PC-3 (cell line): Measurements from ENCODE around the gene NMUR2. TPM values are rescaled to one million over a fixed set of nuclear protein-coding genes. Genes with fewer than 3 reads are reported as not detected.
A peak's percentile ranks its signal among the peaks of the same experiment; 100 is the strongest.

ENCODE experiments used
- ATAC-seq: fragments of 200-7000 bp; cut with Tn5 transposase; 2 replicates; pipeline ENCODE4 v1.9.1; 2020; ENCODE audit warnings: mild to moderate bottlenecking, moderate library complexity
- BruUV-seq: library from RNA; stranded (reverse); fragments of 400-500 nt; replicated peaks from 2 replicates; lab custom pipeline; 2021; lab: Mats Ljungman, UMichigan
- CTCF ChIA-PET: fragments of 300-600 bp; sonication (Branson Sonifier 250); formaldehyde crosslinking; loops from one replicate; lab custom pipeline; 2022; ENCODE audit warnings: antibody characterized with exemption; lab: Charles Lee
- POLR2A ChIA-PET: fragments of 300-600 bp; sonication (Branson Sonifier 250); formaldehyde crosslinking; loops from one replicate; lab custom pipeline; 2022; ENCODE audit warnings: antibody characterized with exemption; ENCODE audit not compliant: unreplicated experiment; lab: Charles Lee
- DNase-seq: peaks from one replicate; pipeline ENCODE4 v3.0.0-alpha.2; 2015
- H2AFZ ChIP-seq: fragments of 300-600 bp; sonication (generic); 2 replicates; pipeline ENCODE4 v1.6.0; 2016; ENCODE audit warnings: antibody characterized with exemption, low read length
- H3F3A ChIP-seq: fragments of 300-600 bp; sonication (generic); one replicate; pipeline ENCODE4 v1.6.0; 2017; ENCODE audit warnings: antibody characterized with exemption, low read length, control low read depth, mild to moderate bottlenecking; ENCODE audit not compliant: unreplicated experiment
- H3K27ac ChIP-seq: fragments of 300-600 bp; sonication (generic); 2 replicates; pipeline ENCODE4 v1.5.1; 2016; ENCODE audit warnings: mild to moderate bottlenecking, low read length
- H3K27me3 ChIP-seq: fragments of 300-600 bp; sonication (generic); 2 replicates; pipeline ENCODE4 v1.6.1; 2016; ENCODE audit warnings: low read length, mixed read lengths
- H3K36me3 ChIP-seq: fragments of 300-600 bp; sonication (generic); 2 replicates; pipeline ENCODE4 v1.6.1; 2016; ENCODE audit warnings: low read depth, mixed run types, low read length, mixed read lengths
- H3K4me1 ChIP-seq: fragments of 300-600 bp; sonication (generic); 2 replicates; pipeline ENCODE4 v1.5.1; 2016; ENCODE audit warnings: low read length; ENCODE audit not compliant: insufficient read depth
- H3K4me2 ChIP-seq: fragments of 300-600 bp; sonication (generic); 2 replicates; pipeline ENCODE4 v1.6.0; 2016; ENCODE audit warnings: low read length
- H3K4me3 ChIP-seq: fragments of 300-600 bp; sonication (generic); 2 replicates; pipeline ENCODE4 v1.5.1; 2016; ENCODE audit warnings: mild to moderate bottlenecking, low read length, mixed read lengths
- H3K79me2 ChIP-seq: fragments of 300-600 bp; sonication (generic); 2 replicates; pipeline ENCODE4 v1.6.1; 2017; ENCODE audit warnings: low read length, mixed read lengths
- H3K9ac ChIP-seq: fragments of 300-600 bp; sonication (generic); 2 replicates; pipeline ENCODE4 v1.6.0; 2016; ENCODE audit warnings: mild to moderate bottlenecking, low read length
- H3K9me2 ChIP-seq: fragments of 300-600 bp; sonication (generic); replicated peaks from 2 replicates; pipeline ENCODE4 v1.6.1; 2016; ENCODE audit warnings: mixed run types, low read length, mixed read lengths
- H3K9me3 ChIP-seq: fragments of 300-600 bp; sonication (generic); 2 replicates; pipeline ENCODE4 v1.6.1; 2016; ENCODE audit warnings: low read length, mixed read lengths
- H4K20me1 ChIP-seq: fragments of 300-600 bp; sonication (generic); 2 replicates; pipeline ENCODE4 v1.6.1; 2016; ENCODE audit warnings: low read length, mixed read lengths
- CTCF ChIP-seq: fragments of 300-600 bp; sonication (generic); conservative IDR thresholded peaks from 2 replicates; pipeline ENCODE4 v1.5.1; 2017; ENCODE audit warnings: antibody characterized with exemption, low read depth, mild to moderate bottlenecking, low read length
- EZH2 ChIP-seq: fragments of 300-600 bp; sonication (generic); IDR thresholded peaks from one replicate; pipeline ENCODE4 v1.6.1; 2017; ENCODE audit warnings: antibody characterized with exemption, mild to moderate bottlenecking, low read length; ENCODE audit not compliant: unreplicated experiment
- EZH2phosphoT487 ChIP-seq: fragments of 300-600 bp; sonication (generic); IDR thresholded peaks from 2 replicates; pipeline ENCODE4 v1.6.1; 2018; ENCODE audit warnings: mild to moderate bottlenecking, antibody characterized with exemption, low read length, borderline replicate concordance
- intact Hi-C: fragments of 100-400 bp; cut with micrococcal nuclease; formaldehyde crosslinking; loops from 2 replicates; pipeline ENCODE4 v1.9.0; 2023
- total RNA-seq: library from RNA; depleted of rRNA; stranded (reverse); fragments of >200 nt; gene quantifications from 2 replicates; pipeline ENCODE4 v1.2.3, GENCODE V29; 2014

NMUR2 gene
- total RNA-seq, 1 experiment from 2014 or later: not detected

DNA sequence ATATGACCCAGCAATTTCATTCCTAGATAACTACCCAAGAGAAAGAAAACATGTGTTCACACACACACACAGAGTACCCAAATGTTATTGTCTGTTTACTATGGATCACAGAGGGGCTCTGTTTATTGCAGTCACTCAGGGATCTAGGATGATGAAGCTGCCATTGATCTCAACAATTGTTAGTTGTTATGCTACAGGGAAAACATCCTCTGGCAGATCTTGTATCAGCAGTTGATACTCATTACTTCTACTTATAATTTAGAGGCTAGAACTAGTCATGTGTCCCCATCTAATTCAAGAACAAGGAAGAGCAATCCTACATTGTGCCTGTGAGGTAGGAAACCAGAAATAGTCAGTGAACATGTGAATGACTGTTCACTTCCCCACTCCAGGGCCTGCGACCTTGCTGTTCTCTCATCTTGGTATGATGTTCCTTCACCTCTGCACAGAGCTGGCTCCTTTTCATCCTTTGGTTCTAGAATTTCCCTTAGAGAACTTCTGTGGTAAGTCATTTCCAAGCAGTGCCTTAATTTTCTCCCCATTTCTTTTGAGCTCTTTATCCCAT, 30.3 kb downstream of the NMUR2 start:
- ChIA-PET POLR2A (no interaction called here), CTCF (no interaction called here)
- H2AFZ ChIP-seq: no peak overlapping the region
- H3K9me2 ChIP-seq: no peaks in the 10 kb centered on the region
- no peak overlapping the region for H3K9ac ChIP-seq
- no peaks in the 10 kb centered on the region for H3K9me3 ChIP-seq
- H3F3A ChIP-seq: no peaks in the 10 kb centered on the region
- peaks cover 15% of the 10 kb centered on the region for H3K4me1 ChIP-seq
- no peak for TF ChIP-seq EZH2phosphoT487
- TF ChIP-seq CTCF: no peak
- no peak for TF ChIP-seq EZH2
- H3K27ac ChIP-seq: no peak overlapping the region
- H3K4me3 ChIP-seq: no peak overlapping the region
- H3K27me3 ChIP-seq: no peaks in the 10 kb centered on the region
- no peaks in the 10 kb centered on the region for H3K79me2 ChIP-seq
- ATAC-seq (no peak), DNase-seq (no peak)
- H3K4me2 ChIP-seq: no peak overlapping the region
- intact Hi-C loops: loop anchor here (5.0 kb wide), 1 partner anchor 133 kb away; no protein-coding TSS in a partner anchor
- BruUV-seq: no TSS peak
- no peaks in the 10 kb centered on the region for H3K36me3 ChIP-seq
- H4K20me1 ChIP-seq: no peaks in the 10 kb centered on the region

DNA sequence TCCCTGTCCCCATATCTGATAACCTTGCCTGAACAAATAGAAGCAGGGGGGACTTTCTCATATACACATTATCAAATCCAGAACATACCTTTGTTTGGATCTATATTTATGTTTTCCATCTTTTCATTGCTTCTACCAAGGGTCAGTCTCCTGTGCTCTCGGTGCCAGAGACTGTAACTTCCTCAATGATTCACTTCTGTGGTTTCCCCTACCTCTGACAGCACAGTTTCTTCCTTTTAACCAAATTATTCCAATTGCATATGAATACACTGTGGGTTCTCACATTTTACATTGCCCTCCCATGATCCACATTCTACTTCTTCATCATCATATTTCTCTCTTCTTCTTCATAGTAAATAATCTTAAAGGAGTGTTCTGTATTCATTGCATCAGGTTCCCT, 32.2 kb downstream of the NMUR2 start:
- Histone ChIP-seq H3K79me2 (no peaks in the 10 kb centered on the region), H3K4me2 (no peak overlapping the region), H4K20me1 (no peaks in the 10 kb centered on the region), H3K4me3 (no peak overlapping the region), H3K4me1 (no peaks in the 10 kb centered on the region), H3F3A (no peaks in the 10 kb centered on the region), H3K9ac (no peak overlapping the region), H2AFZ (no peak overlapping the region), H3K36me3 (no peaks in the 10 kb centered on the region), H3K27me3 (no peaks in the 10 kb centered on the region), H3K9me2 (no peaks in the 10 kb centered on the region), H3K27ac (no peak overlapping the region), H3K9me3 (no peaks in the 10 kb centered on the region; the same call in 1 of the 2 replicates)
- TF ChIP-seq EZH2 (no peak), EZH2phosphoT487 (no peak), CTCF (no peak)
- DNase-seq: peak; percentile 21
- ATAC-seq: peak; percentile 46
- POLR2A ChIA-PET: no interaction called here
- intact Hi-C loops: no loop called here
- CTCF ChIA-PET: no interaction called here
- BruUV-seq: no TSS peak

DNA sequence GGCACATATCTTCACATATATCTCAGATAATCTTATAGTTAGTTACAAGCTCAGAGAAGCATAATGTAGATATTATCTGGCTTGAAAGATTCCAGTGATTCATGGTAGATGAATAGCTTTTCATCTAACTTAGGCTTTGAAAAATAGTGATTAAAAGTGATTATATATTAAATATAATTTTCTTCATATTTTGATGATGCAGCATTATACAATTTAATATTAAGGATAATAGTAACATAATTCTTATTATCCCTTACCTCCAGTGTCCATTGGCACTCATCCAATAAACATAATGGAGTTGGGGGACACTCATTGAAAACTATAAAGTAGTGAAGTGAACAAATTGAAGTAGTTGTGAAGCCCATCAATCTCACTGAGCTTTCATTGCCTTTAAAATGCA, 35.8 kb downstream of the NMUR2 start:
- Histone ChIP-seq H3F3A (no peaks in the 10 kb centered on the region), H3K27me3 (no peaks in the 10 kb centered on the region), H4K20me1 (no peaks in the 10 kb centered on the region), H3K79me2 (no peaks in the 10 kb centered on the region), H3K4me2 (no peak overlapping the region), H2AFZ (no peak overlapping the region), H3K9me3 (no peaks in the 10 kb centered on the region; the same call in 1 of the 2 replicates), H3K9ac (no peak overlapping the region), H3K9me2 (no peaks in the 10 kb centered on the region), H3K4me1 (no peaks in the 10 kb centered on the region), H3K36me3 (no peaks in the 10 kb centered on the region), H3K4me3 (no peak overlapping the region), H3K27ac (no peak overlapping the region)
- no TSS peak for BruUV-seq
- ChIA-PET CTCF (no interaction called here), POLR2A (no interaction called here)
- no peak for ATAC-seq
- no peak for DNase-seq
- intact Hi-C loops: no loop called here
- no peak for TF ChIP-seq CTCF
- no peak for TF ChIP-seq EZH2phosphoT487
- no peak for TF ChIP-seq EZH2
